HG03432 (cell line): ENCODE measurements around the gene LRRC36.

Source experiments
- ATAC-seq: cut with Tn5 transposase; IDR thresholded peaks from one replicate; pipeline ENCODE4 v1.9.1; 2021; ENCODE audit warnings: mild to moderate bottlenecking, moderate library complexity; ENCODE audit not compliant: unreplicated experiment

The LRRC36 gene

DNA sequence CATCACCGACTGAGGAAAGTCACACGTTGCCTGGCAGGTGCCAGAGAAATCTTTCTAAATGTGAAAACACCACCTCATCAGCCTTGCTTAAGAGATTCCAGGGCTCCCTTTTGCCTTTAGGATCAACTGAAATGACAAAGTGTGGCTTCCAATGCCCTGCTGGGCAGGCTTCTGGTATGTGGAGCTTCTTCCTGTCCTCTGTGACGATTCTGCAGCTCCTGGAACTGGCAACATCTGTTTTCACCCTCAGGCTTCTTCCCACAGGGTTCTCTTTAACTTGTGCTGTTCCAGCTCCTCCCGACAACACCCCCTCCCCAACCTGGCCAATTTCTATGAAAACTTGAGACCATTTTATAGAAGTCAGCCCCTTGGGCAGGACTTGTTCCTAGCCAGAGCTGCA lies 94.4 kb downstream of the LRRC36 start:
- no peak for ATAC-seq

DNA sequence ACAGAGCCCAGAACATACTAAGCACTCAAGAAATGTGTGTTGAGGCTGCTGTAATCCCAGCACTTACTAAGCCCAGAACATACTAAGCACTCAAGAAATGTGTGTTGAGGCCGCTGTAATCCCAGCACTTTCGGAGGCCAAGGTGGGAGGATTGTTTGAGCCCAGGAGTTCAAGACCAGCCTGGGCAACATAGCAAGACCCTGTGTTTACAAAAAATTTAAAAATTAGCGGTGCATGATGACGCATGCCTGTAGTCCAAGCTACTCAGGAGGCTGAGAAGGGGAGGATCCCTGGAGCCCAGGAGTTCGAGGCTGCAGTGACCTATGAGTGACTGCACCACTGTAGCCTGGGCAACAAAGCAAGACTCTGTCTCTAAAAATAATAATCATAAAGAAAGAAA lies 96.4 kb downstream of the LRRC36 start:
- no peak for ATAC-seq

DNA sequence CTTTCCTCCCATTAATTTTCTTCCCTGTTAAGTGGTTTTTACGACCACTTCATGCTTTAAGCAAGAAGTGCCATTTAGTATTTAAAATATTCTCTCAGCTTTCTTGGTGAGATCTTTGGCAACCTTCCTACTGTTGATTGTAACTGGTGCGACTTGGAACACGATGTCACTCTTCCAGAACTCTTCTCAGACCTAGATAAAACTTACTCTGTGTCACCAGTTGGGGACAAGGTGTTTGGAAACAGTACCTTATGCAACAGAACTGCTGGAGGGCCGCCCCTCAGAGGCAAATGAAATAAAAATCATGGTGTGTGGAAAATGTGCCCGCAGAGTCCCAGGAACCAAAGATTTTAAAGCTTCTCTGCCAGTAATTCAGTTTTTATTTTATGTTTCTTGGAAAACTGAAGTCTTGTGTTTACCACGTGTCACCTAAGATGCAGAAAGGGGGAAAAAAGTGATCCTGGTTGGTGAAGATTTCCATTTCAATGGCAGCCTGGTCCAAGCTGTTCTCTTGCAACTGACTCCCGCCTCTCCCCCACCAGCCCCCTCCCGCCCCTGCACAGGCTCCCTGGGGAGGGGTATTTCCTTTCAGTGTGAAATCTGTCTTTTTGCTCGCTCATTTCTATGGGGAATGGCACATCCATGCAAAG lies 97.1 kb downstream of the LRRC36 start:
- no peak for ATAC-seq

DNA sequence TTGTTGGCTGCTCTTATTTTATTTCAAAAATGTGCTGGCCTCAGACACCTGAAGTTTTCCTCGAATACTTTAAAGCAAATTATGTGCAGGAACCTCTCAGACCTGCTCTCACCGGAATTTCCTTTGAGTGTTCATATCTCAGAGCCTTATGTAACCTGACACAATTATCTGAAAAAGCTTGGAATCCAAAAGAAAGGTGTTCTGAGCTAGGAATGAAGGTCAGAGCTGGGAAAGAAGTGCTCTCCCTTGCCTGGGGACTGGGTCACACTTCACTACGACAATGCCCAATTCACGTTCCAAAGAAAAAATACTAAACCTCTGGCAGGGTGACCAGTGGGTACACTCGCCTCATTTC lies 97.6 kb downstream of the LRRC36 start:
- ATAC-seq, result no peak

DNA sequence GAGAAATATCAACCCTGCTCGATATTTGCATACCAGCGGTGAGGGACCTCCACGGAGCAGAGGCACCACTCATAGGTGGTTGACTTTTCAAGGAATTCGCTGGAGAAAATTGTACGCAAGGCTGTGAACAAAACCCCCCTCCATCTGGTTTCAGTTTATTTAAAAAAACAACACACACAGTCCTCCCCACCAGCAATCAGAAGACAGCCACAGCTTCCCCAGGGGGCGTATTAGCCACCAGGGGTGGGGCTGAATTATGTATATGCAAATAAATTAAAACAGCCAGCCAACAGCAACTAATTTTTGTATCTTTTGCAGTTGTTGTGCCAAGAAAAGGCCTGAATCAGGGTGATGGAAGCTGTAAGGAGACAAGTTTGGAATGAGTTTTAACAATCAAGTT lies 98.4 kb downstream of the LRRC36 start:
- no peak for ATAC-seq

DNA sequence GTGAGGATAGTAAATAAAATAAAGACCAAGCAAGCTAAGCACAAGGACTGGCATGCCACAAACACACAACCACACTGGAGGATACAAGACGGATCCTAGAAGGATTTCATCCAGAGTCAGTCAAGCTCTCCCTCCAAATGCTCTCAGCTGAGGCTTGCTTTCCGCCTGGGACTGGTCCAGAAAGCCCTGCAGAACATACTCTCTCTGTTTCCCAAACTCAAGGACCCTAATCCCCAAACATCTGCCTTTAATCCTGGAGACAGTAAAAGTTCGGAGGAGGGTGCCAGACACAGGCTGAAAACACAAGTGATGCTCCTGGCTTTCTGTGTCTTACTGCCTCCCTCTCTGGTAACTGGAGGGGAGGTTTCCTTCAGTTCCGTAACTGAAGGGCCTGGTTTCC lies 99.0 kb downstream of the LRRC36 start:
- ATAC-seq, result no peak

DNA sequence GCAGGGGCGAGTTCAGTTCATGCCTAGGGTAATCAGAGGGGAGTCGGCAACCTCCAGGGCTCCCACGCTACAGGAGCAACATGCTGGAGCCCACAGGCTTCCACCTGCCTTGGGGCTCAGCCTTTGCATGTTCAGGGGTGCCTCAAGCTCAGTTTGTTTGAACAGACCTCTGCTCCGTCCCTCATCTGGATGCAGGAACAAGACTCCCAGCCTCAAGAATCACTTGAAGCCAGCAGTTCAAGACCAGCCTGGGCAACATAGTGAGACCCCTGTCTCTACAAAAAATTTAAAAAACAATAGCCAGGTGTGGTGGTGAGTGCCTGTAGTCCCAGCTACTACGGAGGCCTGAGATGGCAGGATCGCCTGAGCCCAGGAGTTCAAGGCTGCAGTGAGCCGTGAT lies 99.4 kb downstream of the LRRC36 start:
- no peak for ATAC-seq

DNA sequence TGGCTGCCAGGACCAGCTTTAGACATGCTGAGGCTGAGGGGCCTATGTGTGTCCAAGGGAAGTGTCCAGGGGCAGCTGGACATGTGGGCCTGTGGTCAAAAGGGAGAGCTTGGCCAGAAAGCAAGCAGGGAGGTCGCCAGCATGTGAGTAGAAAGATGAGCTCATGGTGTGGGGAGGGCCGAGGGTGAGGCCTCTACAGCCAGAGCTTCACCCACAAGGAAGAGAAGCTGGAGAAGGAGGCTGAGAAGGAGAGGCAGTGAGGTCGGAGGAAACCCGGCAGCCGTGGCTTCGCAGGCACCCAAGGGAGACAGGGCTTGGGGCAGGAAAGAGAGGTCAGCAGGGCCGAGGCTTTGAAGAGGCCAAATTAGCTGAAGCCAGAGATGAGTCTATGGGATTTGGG lies 100.3 kb downstream of the LRRC36 start:
- no peak for ATAC-seq

DNA sequence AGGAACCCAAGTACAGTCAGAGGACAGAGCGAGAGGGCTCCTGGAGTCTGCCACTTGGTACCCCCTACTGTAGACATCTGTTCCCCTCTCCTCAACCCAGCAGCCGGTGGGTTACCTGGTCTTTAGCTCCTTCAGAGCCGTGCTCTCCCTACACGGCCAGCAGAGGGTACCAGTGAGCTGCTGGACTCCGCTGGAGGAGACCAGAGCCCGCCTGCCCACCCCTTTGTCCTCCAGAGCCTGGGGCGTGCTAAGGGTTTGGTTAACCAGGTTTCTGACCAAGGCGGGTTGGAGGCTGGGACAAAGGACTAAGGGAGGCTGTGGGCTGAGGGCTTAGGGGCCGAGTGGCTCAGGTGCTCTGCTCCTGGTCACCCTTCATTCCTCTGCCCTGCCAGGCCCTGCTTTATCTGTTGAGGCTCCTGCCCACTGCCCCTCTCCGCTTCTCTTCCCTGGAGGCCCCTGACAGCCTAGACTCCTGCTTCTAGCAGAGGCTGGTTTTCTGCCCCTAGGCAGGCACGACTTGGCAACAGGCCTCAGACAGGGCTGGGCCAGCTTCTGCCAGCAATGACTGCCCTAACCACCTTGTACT lies 101.6 kb downstream of the LRRC36 start:
- ATAC-seq, result no peak

DNA sequence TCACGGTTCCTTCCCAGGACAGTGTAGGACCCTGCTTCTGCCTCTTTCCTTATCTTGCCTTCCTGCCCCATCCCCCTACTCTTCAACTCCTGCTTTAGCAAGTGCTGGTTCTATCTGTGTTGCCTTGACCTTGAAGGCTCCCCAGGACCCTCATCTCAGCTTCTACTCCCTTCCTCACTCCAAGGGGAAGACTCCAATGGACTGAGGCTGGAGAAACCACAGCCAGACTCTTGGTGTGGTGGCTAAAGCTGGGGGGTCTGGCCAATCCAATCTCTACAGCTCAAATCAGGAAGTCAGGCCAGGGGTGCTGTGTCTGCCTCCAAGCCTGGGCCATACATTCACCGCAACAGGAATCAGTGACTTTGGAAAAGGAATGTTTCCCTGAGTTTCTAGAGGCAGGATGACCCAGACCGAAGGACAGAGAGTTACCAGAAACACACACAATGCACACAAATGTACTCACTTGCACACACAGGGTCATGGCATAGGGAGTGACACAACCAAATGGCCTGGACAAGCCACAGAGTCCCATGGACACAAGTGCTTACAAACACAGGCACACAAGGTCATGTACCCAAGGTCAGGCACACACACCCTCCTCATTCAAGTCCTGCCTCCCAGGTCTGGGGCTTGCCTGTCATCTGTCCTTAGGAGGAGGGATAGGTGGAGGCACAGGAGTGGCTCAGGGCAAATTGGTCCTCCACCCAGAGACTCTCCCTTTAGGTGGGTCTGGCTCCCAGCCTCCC lies 102.6 kb downstream of the LRRC36 start:
- ATAC-seq, result no peak

DNA sequence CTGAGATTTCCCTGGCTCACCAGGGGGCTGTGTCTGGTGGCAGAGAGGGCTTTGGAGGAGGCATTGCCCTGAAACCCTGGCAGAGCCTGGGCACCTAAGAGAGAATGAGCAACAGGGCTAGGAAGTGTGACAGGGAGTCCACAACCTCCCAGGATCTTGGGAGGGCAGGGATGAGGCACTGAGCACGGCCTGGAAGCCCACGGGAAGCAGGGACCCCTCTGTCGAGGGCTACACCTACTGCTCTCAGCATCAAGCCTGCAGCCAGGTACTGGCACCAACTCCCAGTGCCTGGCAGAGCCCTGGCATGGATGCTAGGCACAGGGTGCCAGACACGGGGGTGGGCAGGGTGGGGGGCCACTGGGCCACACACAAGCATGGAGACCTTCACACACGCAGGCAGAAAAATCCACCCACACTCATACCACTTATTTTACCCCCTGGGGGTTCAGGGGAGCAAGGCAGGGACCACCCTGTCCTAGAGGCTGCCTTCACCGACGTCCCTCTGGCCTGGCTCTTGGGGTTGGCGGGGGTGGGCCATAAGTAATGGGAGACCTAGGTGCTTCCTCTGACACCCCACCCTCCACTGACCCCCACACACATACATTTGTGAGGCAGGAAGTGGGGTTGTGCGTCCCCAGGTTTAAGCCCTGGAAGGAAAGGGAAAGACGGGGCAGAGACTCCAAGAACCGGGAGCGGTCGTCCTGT lies 103.3 kb downstream of the LRRC36 start:
- no peak for ATAC-seq

DNA sequence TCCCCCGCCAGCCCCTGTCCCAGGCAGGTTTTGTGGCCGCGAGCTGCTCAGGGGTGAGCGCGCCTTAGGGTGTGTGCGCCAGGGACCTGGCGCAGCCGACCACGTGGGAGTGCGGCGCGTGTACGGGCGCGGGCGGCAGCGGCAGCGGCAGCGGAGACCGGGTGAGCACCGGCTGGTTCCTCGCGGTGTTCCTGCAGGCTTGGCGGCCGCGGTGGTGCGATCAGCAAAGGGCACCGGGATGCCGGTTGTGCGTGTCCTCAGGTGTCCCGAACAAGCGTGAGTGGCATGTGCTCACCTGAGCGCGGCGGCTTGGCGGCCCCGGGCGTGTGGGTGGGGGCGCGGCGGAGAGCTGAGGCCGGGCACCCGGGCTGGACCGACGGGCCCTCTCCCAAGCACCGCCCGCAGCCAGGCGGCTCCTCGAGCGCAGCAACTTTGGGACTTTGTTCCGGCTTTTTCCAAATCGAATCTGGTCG lies 103.9 kb downstream of the LRRC36 start:
- ATAC-seq, result no peak

DNA sequence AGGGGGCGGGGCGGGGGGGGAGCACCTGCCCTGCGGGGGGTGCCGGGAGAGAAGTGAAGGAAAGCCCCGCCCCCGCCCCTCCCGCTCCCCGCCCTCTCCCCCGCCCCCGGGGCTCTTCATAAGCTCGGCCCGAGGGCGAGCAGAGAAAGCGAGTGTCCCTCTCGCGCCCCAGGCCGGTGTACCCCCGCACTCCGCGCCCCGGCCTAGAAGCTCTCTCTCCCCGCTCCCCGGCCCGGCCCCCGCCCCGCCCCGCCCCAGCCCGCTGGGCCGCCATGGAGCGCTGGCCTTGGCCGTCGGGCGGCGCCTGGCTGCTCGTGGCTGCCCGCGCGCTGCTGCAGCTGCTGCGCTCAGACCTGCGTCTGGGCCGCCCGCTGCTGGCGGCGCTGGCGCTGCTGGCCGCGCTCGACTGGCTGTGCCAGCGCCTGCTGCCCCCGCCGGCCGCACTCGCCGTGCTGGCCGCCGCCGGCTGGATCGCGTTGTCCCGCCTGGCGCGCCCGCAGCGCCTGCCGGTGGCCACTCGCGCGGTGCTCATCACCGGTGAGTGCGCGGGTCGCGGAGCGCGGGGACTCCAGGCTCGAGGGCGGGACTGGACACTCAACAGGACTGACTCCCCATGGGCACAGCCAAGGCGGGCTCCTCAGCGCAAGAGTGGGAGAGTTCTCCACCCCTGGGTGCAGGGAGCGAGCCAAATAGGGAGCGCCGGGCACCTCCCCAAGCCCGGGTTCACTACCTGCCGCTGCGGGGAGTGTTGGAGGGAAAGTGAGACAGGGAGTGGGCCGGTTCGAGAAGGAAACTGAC lies 104.6 kb downstream of the LRRC36 start, which contains the start of gene HSD11B2:
TSS of gene HSD11B2 (plus strand) at position 145 of the 798 bp plus-strand sequence. CDS start at position 273, 128 bp downstream.
- ATAC-seq, result no peak

DNA sequence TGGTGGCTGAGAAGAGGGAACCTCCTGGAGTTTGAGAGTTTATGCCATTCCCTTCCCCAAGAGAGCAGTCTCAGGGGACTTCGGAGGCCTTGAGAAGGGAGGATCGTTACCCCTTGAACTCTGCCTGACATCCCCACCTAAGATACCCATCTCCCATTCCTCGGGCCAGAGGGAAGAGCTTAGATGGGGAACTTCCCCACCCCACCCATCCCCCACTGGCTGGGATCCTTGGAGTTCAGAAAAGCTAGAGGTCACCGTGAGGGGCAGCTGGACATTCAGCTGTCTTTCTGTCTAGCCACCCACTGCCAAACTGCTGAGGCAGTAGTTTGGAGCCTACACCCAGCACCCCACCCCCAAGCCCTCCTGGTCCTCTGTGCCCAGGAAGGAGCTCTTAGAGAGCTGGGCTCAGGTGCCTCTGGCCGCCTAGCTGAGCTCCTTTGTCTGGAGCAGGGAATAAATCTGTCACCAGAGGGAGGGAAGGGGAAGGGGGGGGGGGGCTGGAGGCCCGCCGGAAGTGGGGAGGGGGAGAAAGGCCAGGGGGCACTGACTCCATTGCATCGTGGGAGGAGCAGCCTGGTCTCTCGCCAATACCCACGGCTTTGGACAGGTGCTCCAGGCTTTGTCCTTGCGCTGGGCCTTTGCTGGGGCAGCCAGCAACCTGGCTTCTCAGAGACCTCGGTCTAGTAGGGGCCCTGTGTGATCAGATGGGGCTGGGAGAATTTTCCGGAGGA lies 105.3 kb downstream of the LRRC36 start:
- no peak for ATAC-seq

DNA sequence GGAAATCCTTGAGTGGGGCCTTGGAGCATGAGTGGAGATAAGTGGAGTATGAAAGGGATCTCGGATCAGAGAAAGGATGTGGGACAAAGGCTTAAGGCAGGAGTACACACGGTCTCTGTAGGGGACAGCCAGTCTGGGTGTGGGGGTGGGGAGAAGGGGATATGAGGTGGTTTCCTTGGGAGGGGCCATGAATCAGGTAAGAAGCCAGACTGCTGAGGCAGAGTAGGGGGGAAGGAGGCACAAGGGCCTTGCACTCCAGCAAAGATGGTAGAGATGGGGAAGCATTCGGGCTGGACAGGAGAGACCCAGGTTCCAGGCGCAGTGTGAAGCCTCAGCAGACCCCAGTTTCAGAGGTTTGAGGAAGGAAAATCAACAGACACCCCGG lies 105.9 kb downstream of the LRRC36 start:
- no peak for ATAC-seq

DNA sequence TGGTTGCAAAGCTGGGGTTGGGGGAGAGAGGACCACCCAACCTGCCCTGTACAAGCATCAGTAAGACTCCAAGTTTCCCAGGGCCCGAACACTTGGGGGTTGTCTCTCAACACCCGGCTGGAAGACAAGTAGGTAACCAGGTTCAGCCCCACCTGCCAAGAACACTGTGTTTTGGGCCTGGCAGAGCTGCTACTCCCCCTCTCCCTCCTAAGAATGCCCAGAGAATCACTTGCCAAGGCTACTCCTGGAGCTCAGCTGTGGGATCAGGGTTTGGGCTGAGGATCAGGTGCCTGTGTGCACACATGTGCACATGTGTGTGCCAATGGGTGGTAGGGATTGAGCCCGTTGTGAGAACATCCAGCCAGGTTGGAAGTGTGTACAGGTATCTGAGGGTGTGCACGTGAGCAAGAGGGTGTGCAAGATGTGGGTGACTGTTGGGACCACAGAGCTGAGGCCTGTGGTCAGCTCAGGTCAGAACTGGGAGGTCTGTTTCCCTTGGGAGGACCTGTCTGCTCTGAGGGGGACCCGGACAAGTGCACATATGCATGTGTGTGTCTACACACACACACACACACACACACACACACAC lies 106.6 kb downstream of the LRRC36 start:
- ATAC-seq, result no peak
